Mesothelial cell of epicardium (in vitro differentiated cells): ENCODE data around the gene PLXNA2. TPM values are rescaled to one million over a fixed set of nuclear protein-coding genes. Genes with fewer than 3 reads are reported as not detected.

Experiments used
- DNase-seq, 2 experiments: peaks; one replicate each; pipeline ENCODE4 v3.0.0; 2021; ENCODE audit warnings: low spot score in 2 of 2; ENCODE audit not compliant: unreplicated experiment in 2 of 2
- H3K27ac Mint-ChIP-seq: 2 replicates; pipeline ENCODE4 v1.8.0; 2021; ENCODE audit warnings: mixed read lengths
- H3K27me3 Mint-ChIP-seq: 2 replicates; pipeline ENCODE4 v1.8.0; 2021; ENCODE audit warnings: low read depth, mixed read lengths
- H3K36me3 Mint-ChIP-seq: 2 replicates; pipeline ENCODE4 v1.8.0; 2021; ENCODE audit warnings: mixed read lengths
- H3K4me1 Mint-ChIP-seq: 2 replicates; pipeline ENCODE4 v1.8.0; 2021; ENCODE audit warnings: mixed read lengths
- H3K4me3 Mint-ChIP-seq: 2 replicates; pipeline ENCODE4 v1.8.0; 2021; ENCODE audit warnings: mild to moderate bottlenecking, moderate library complexity, mixed read lengths
- H3K9me3 Mint-ChIP-seq: 2 replicates; pipeline ENCODE4 v1.8.0; 2021; ENCODE audit warnings: mixed read lengths
- CTCF ChIP-seq: fragments of 200-600 bp; sonication (generic); IDR thresholded peaks from one replicate; pipeline ENCODE4 v1.5.0; 2021; ENCODE audit warnings: antibody characterized with exemption; ENCODE audit not compliant: unreplicated experiment
- total RNA-seq: library from RNA; stranded (reverse); gene quantifications from 3 replicates; pipeline ENCODE4 v1.2.1, GENCODE V29; 2021

Gene PLXNA2
- total RNA-seq, 1 donor from 2014 or later: 14.7 TPM

- Mint-ChIP-seq H3K27ac (no peak overlapping the region), H3K9me3 (peaks cover 5% of the 10 kb centered on the region), H3K36me3 (peaks cover 3% of the 10 kb centered on the region), H3K4me1 (peaks cover 18% of the 10 kb centered on the region), H3K27me3 (peaks cover 6% of the 10 kb centered on the region), H3K4me3 (no peak overlapping the region)
- DNase-seq: no peak
- no peak for TF ChIP-seq CTCF
Measured at GRCh38 chr1:208264469-208265121, 20.4 kb upstream of the PLXNA2 start.

DNA sequence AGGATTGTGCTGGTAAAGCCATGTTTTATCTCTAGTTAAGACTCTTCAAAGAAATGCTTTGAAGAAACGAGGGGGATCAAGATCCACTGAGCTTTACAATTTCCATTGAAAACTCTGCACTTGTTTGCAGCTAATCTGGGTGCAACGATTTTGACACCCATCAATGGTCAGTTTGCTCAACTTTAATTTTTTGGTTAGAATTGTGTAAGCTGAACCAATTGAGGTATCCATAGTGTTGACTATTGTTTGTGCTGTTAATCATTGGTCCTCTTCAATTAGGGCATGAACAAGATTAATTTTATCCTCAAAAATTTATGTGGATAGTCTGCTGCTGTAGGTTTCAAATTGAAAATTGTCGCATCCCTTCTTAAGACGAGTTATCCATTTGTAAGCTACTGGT is 17.7 kb upstream of the PLXNA2 start:
- no peak overlapping the region for H3K4me3 Mint-ChIP-seq
- no peak overlapping the region for H3K27ac Mint-ChIP-seq
- peaks cover 9% of the 10 kb centered on the region for H3K9me3 Mint-ChIP-seq
- H3K4me1 Mint-ChIP-seq: no peaks in the 10 kb centered on the region
- H3K27me3 Mint-ChIP-seq: peaks cover 6% of the 10 kb centered on the region
- no peak for DNase-seq
- no peak for TF ChIP-seq CTCF
- H3K36me3 Mint-ChIP-seq: peaks cover 5% of the 10 kb centered on the region

DNA sequence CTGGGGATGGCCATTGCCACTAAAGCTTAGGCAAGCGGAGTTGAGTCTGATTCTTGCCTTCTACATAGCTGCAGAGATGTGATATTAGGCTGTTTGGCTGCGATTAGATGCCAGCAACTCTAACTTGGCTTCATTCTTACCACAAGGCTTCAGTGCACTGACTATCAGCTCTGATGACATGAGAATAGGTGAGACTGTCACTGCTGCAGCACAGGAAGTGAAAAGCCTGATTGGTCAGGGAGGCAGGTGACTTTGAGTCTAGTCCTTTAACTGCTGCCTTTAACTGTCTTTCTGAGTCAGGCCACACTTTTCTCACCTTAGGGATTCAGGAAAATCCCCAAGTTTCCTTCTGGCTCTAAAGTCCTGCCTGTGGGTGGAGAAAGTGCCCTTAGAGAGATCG is 14.1 kb upstream of the PLXNA2 start:
- no peaks in the 10 kb centered on the region for H3K27me3 Mint-ChIP-seq

GRCh38 chr1:208257351-208257750 is 13.2 kb upstream of the PLXNA2 start:
- H3K9me3 Mint-ChIP-seq: peaks cover 9% of the 10 kb centered on the region
- H3K27ac Mint-ChIP-seq: no peak overlapping the region
- DNase-seq: no peak
- H3K4me1 Mint-ChIP-seq: peaks cover 28% of the 10 kb centered on the region
- H3K27me3 Mint-ChIP-seq: no peaks in the 10 kb centered on the region
- H3K4me3 Mint-ChIP-seq: no peak overlapping the region
- peaks cover 5% of the 10 kb centered on the region for H3K36me3 Mint-ChIP-seq
- no peak for TF ChIP-seq CTCF

More for the DNA sequence above, 14.1 kb upstream of the PLXNA2 start:
- Mint-ChIP-seq H3K4me1 (peaks cover 18% of the 10 kb centered on the region), H3K36me3 (peaks cover 5% of the 10 kb centered on the region), H3K27ac (no peak overlapping the region), H3K4me3 (no peak overlapping the region), H3K9me3 (peaks cover 9% of the 10 kb centered on the region)
- TF ChIP-seq CTCF: no peak
- no peak for DNase-seq

DNA sequence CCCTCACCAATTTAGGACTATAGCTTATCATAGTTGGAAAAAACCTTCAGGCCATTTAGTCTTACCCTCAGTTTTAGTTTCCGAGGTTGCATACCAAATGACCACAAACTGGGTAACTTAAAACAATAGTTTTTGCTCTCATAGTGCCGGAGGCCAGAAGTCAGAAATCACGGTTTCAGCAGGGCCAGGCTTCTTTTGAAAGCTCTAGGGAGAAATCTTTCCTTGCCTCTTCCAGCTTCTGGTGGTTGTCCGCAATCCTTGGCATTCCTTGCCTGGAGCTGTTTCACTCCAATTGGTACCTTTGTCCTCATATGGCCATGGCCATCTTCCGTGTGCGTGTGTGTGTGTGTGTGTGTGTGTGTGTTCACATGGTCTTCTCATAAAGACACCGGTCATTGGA is 12.4 kb upstream of the PLXNA2 start:
- Mint-ChIP-seq H3K27me3 (no peaks in the 10 kb centered on the region), H3K27ac (no peak overlapping the region)

More for the DNA sequence above, 12.4 kb upstream of the PLXNA2 start:
- peaks cover 36% of the 10 kb centered on the region for H3K4me1 Mint-ChIP-seq
- no peak for TF ChIP-seq CTCF
- H3K9me3 Mint-ChIP-seq: peaks cover 9% of the 10 kb centered on the region
- peaks cover 5% of the 10 kb centered on the region for H3K36me3 Mint-ChIP-seq
- no peak overlapping the region for H3K4me3 Mint-ChIP-seq
- no peak for DNase-seq
